GM12878 (cell line): ENCODE measurements around the gene TIMP2. TPM values are rescaled to one million over a fixed set of nuclear protein-coding genes. Genes with fewer than 3 reads are reported as not detected.

ENCODE experiments used
- ATAC-seq: fragments of 200-7000 bp; cut with Tn5 transposase; 3 replicates; pipeline ENCODE4 v1.9.1; 2020; ENCODE audit warnings: mild to moderate bottlenecking, moderate library complexity
- BruUV-seq: library from RNA; stranded (reverse); fragments of 400-500 nt; replicated peaks from 2 replicates; lab custom pipeline; 2021; lab: Mats Ljungman, UMichigan
- CTCF ChIA-PET: fragments of 300-600 bp; sonication (Branson Sonifier 250); formaldehyde crosslinking; extraction: SDS; loops from one replicate; lab custom pipeline; 2021; ENCODE audit warnings: inconsistent platforms; lab: Yijun Ruan, JAX
- POLR2A ChIA-PET: fragments of 350-600 bp; formaldehyde crosslinking; extraction: SDS; loops from one replicate; lab custom pipeline; 2021; ENCODE audit warnings: inconsistent platforms; lab: Charles Lee
- RAD21 ChIA-PET: fragments of 300-600 bp; sonication (Branson Sonifier 250); formaldehyde crosslinking; loops from one replicate; lab custom pipeline; 2023; ENCODE audit warnings: antibody characterized with exemption; ENCODE audit not compliant: unreplicated experiment; lab: Charles Lee
- SMC1A ChIA-PET: fragments of 300-600 bp; sonication (Branson Sonifier 250); formaldehyde crosslinking; loops from one replicate; lab custom pipeline; 2023; ENCODE audit not compliant: unreplicated experiment, uncharacterized antibody; lab: Charles Lee
- DNase-seq: peaks from one replicate; pipeline ENCODE4 v3.0.0-alpha.2; 2011; ENCODE audit warnings: low read depth, low spot score
- FAIRE-seq: peaks from 3 replicates; lab custom pipeline; 2011; peaks lifted over from hg19 to GRCh38; lab: Jason Lieb, UNC
- H2AFZ ChIP-seq: 2 replicates; pipeline ENCODE4 v1.6.0; 2011; ENCODE audit warnings: low read depth, low read length, control low read depth; ENCODE audit not compliant: control insufficient read depth
- H3K27ac ChIP-seq: 2 replicates; pipeline ENCODE4 v1.5.1; 2011; ENCODE audit warnings: control low read depth; ENCODE audit not compliant: control insufficient read depth, insufficient read depth
- H3K27me3 ChIP-seq, 2 experiments: replicated peaks in 1 of 2; 2 replicates each; pipeline versions ENCODE4 v1.6.0 to v1.6.1; 2011; ENCODE audit warnings: low read length in 1 of 2; ENCODE audit not compliant: control insufficient read depth in 2 of 2, insufficient read depth in 2 of 2
- H3K36me3 ChIP-seq, 2 experiments: 2 replicates each; pipeline ENCODE4 v1.5.1; 2011; ENCODE audit warnings: low read length in 1 of 2; ENCODE audit not compliant: control insufficient read depth in 2 of 2, insufficient read depth in 2 of 2
- H3K4me1 ChIP-seq: 2 replicates; pipeline ENCODE4 v1.6.1; 2011; ENCODE audit warnings: mild to moderate bottlenecking, low read length, moderate library complexity, mixed read lengths; ENCODE audit not compliant: control insufficient read depth, insufficient read depth
- H3K4me2 ChIP-seq: 2 replicates; pipeline ENCODE4 v1.6.0; 2011; ENCODE audit warnings: control low read depth; ENCODE audit not compliant: control insufficient read depth, insufficient read depth
- H3K4me3 ChIP-seq: fragments of 200-600 bp; sonication (generic); 2 replicates; pipeline ENCODE4 v1.5.1; 2016
- H3K79me2 ChIP-seq: 2 replicates; pipeline ENCODE4 v1.6.0; 2011; ENCODE audit warnings: low read length; ENCODE audit not compliant: control insufficient read depth, insufficient read depth
- H3K9ac ChIP-seq: 2 replicates; pipeline ENCODE4 v1.8.0; 2011; ENCODE audit warnings: low read length, control low read depth, mixed read lengths; ENCODE audit not compliant: control insufficient read depth, insufficient read depth
- H3K9me3 ChIP-seq: replicated peaks from 3 replicates; pipeline ENCODE4 v1.5.1; 2011; ENCODE audit warnings: mild to moderate bottlenecking, low read length; ENCODE audit not compliant: control insufficient read depth, insufficient read depth
- H4K20me1 ChIP-seq: 2 replicates; pipeline ENCODE4 v1.6.0; 2011; ENCODE audit not compliant: control insufficient read depth, insufficient read depth
- ASH2L ChIP-seq: fragments of 300-600, 200-600 bp; sonication (generic); IDR thresholded peaks from 2 replicates; pipeline ENCODE4 v1.6.1; 2017; ENCODE audit warnings: low read depth, mild to moderate bottlenecking, borderline replicate concordance
- ATF7 ChIP-seq: fragments of 450-650 bp; IDR thresholded peaks from 2 replicates; pipeline ENCODE4 v1.6.1; 2016; ENCODE audit warnings: low read depth, mild to moderate bottlenecking
- CHD1 ChIP-seq: IDR thresholded peaks from 2 replicates; pipeline ENCODE4 v1.6.1; 2012; ENCODE audit warnings: low read depth, low read length, improper control_type of control experiment
- CREB1 ChIP-seq: IDR thresholded peaks from 2 replicates; pipeline ENCODE4 v1.6.1; 2012; ENCODE audit warnings: low read depth, mild to moderate bottlenecking, inconsistent platforms
- FOXK2 ChIP-seq: fragments of 450-650 bp; IDR thresholded peaks from 2 replicates; pipeline ENCODE4 v1.6.1; 2017; ENCODE audit warnings: mild to moderate bottlenecking, moderate library complexity
- HDAC2 ChIP-seq: fragments of 200-600 bp; sonication (generic); IDR thresholded peaks from 2 replicates; pipeline ENCODE4 v1.6.1; 2017
- JUND ChIP-seq: IDR thresholded peaks from 2 replicates; pipeline ENCODE4 v1.6.1; 2012; ENCODE audit warnings: low read depth, mild to moderate bottlenecking, low read length, improper control_type of control experiment, moderate library complexity
- KLF5 ChIP-seq: fragments of 450-650 bp; IDR thresholded peaks from 2 replicates; pipeline ENCODE4 v1.6.1; 2014; ENCODE audit warnings: mild to moderate bottlenecking; ENCODE audit not compliant: partially characterized antibody
- MTA2 ChIP-seq: fragments of 450-650 bp; IDR thresholded peaks from 2 replicates; pipeline ENCODE4 v1.6.1; 2016; ENCODE audit warnings: low read depth, mild to moderate bottlenecking, moderate library complexity
- NFIC ChIP-seq: IDR thresholded peaks from 2 replicates; pipeline ENCODE4 v1.6.1; 2012; ENCODE audit warnings: low read depth, mild to moderate bottlenecking, inconsistent platforms, low read length, moderate library complexity
- NFXL1 ChIP-seq: fragments of 450-650 bp; IDR thresholded peaks from 2 replicates; pipeline ENCODE4 v1.6.1; 2017; ENCODE audit warnings: antibody characterized with exemption, mild to moderate bottlenecking, borderline replicate concordance
- NR2C1 ChIP-seq: fragments of 450-650 bp; IDR thresholded peaks from 2 replicates; pipeline ENCODE4 v1.6.1; 2017; ENCODE audit warnings: antibody characterized with exemption, mild to moderate bottlenecking, moderate library complexity
- RAD21 ChIP-seq: IDR thresholded peaks from 2 replicates; pipeline ENCODE4 v1.6.1; 2011; ENCODE audit warnings: mild to moderate bottlenecking, low read depth, low read length, moderate library complexity; ENCODE audit not compliant: insufficient read depth
- WRNIP1 ChIP-seq: IDR thresholded peaks from 2 replicates; pipeline ENCODE4 v1.6.1; 2011; ENCODE audit warnings: low read depth, low read length, improper control_type of control experiment, borderline replicate concordance
- ZBED1 ChIP-seq: IDR thresholded peaks from 2 replicates; pipeline ENCODE4 v1.6.1; 2016; ENCODE audit warnings: borderline replicate concordance
- WGBS: methylation state at CpG from one replicate; pipeline ENCODE4 v1.1.6; 2016; ENCODE audit warnings: low lambda C conversion rate; ENCODE audit not compliant: insufficient replicate concordance, insufficient coverage; ENCODE audit errors: missing lambda C conversion rate; 5-methylcytosine and 5-hydroxymethylcytosine counted together
- in situ Hi-C: fragments of 300-500 bp; cut with MboI; formaldehyde crosslinking; loops from 9 replicates; pipeline ENCODE4 v1.14.3; 2018; ENCODE audit warnings: mixed read lengths
- intact Hi-C: fragments of 100-400 bp; cut with micrococcal nuclease; formaldehyde crosslinking; loops from one replicate; pipeline ENCODE4 v1.14.2; 2022; ENCODE audit not compliant: unreplicated experiment
- polyA plus RNA-seq, 11 experiments: library from polyadenylated mRNA; depleted of rRNA in 4 of 11; unstranded in 6 of 11; stranded (reverse) in 5 of 11; fragments of >200 nt; fragmentation: Nextera tagmentation in 4 of 11; fragmentation: Illumina TruSeq in 1 of 11; extraction: Ambion mirVana in 4 of 11; extraction: Trizol in 1 of 11; gene quantifications; 1 replicate in 1 of 11; 2 replicates in 10 of 11; pipeline versions ENCODE4 v1.2.1 to v1.2.3, GENCODE V29; 2011 to 2016; ENCODE audit warnings: inconsistent platforms in 2 of 11, missing spikeins in 2 of 11, low read depth in 1 of 11
- total RNA-seq, 4 experiments: library from RNA; depleted of rRNA in 3 of 4; stranded (reverse); fragments of >200 nt in 3 of 4; fragmentation: Illumina TruSeq in 1 of 4; extraction: Trizol in 1 of 4; gene quantifications; 2 replicates each; pipeline versions ENCODE4 v1.2.1 to v1.2.3, GENCODE V29; 2013 to 2021
- TF ChIP-seq, protein P1 (sequence below): IDR thresholded peaks from 2 replicates; pipeline ENCODE4 v1.6.1; 2011; ENCODE audit warnings: mild to moderate bottlenecking, low read depth, low read length, moderate library complexity; ENCODE audit not compliant: insufficient replicate concordance
- TF ChIP-seq, protein P2 (sequence below): IDR thresholded peaks from 2 replicates; pipeline ENCODE4 v1.6.1; 2012; ENCODE audit warnings: low read depth, low read length, improper control_type of control experiment

The TIMP2 gene
- total and polyA plus RNA-seq, 10 of the 15 experiments (the other 5 are each of a cell fraction or from before 2014, with no cell fraction given) = 0.03 to 0.41 (median 0.04) TPM; not detected in 7

DNA sequence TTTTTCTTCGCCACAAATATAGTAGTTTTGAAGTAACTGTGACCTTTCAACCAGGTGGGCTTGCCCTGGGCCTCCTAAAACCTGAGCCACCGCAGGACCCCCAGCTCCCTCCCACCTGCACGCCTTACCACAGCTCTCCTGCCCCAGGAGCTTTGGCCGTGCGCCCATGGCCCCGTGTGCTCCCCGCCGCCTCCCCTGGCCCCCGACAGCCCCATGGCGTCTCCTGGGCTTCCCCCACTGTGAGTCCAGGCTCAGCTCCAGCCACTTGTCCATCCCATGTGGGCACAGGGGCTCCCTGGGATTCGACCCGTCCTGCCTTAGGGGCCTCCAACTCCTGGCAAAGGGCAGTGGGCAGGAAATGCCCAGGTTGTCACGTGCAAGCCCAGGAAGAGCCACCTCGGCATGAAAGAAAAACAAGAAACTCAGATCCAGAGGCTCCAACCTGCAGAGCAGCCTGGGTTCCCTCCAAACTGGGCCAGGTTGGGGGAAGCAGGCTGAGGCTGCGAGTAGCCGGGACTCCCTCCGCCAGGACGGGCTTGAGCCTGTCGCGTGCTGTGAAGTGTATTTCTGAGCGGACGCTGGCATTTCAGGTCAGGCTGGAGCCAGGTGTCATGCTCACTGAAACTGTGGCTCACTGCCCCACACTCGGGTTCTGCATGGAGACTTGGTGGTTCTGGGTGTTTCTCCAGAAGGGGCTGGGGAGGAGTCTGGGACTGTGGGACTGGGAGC lies 48.8 kb upstream of the TIMP2 start:
- POLR2A ChIA-PET = no interaction called here
- no peaks in the 10 kb centered on the region for H3K36me3 ChIP-seq
- in situ Hi-C loops = no loop called here
- TF ChIP-seq ZBED1 (no peak), CREB1 (no peak), RAD21 (no peak), NFIC (no peak), NR2C1 (no peak)
- TF ChIP-seq, all 136 proteins: peak for 0
- no peak for ATAC-seq
- RAD21 ChIA-PET = no interaction called here
- H3K4me3 ChIP-seq = no peak overlapping the region
- H3K27me3 ChIP-seq = no peaks in the 10 kb centered on the region
- intact Hi-C loops = no loop called here
- no peaks in the 10 kb centered on the region for H3K79me2 ChIP-seq
- BruUV-seq = no TSS peak
- H3K9me3 ChIP-seq = no peaks in the 10 kb centered on the region
- H3K9ac ChIP-seq = no peak overlapping the region
- no peak for FAIRE-seq
- SMC1A ChIA-PET = interaction anchor here (0.7 kb wide), 1 partner anchor 108 kb away, joined by 3 read pairs; no protein-coding TSS in a partner anchor
- no peaks in the 10 kb centered on the region for H3K4me1 ChIP-seq
- DNase-seq = no peak
- no peak overlapping the region for H2AFZ ChIP-seq
- CTCF ChIA-PET = interaction anchor here (0.6 to 3.7 kb wide), 2 partner anchors 8 to 108 kb away, joined by 3 to 59 read pairs; no protein-coding TSS in a partner anchor
- no peaks in the 10 kb centered on the region for H4K20me1 ChIP-seq
- H3K27ac ChIP-seq = no peak overlapping the region
- H3K4me2 ChIP-seq = no peak overlapping the region
- 52% methylated on average over 22 of the region's 23 CpGs for WGBS

DNA sequence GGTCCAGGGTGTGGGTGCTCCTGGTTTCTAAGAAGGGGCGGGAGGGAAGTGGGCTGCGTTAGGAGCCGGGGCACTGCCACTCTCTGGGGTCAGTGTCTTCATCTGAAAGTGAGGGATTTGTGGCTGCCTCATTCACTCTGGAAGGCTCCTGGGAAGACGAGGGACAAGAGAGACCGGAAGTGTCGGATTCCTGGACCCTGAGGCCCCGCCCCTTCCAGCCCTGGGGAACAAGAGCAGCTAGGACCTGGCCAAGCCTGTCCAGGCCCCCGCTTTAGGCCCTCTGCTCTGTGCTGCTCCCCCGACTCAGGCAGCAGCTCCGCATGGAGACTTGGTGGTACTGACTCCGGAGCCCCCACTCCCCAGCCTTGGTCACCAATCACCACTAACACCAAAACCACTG lies 48.0 kb upstream of the TIMP2 start:
- Histone ChIP-seq H3K4me1 (no peaks in the 10 kb centered on the region), H3K4me3 (no peak overlapping the region), H3K36me3 (no peaks in the 10 kb centered on the region), H2AFZ (no peak overlapping the region), H3K79me2 (no peaks in the 10 kb centered on the region), H4K20me1 (no peaks in the 10 kb centered on the region), H3K27me3 (no peaks in the 10 kb centered on the region), H3K4me2 (no peak overlapping the region), H3K9me3 (no peaks in the 10 kb centered on the region), H3K27ac (no peak overlapping the region), H3K9ac (no peak overlapping the region)
- DNase-seq (no peak), FAIRE-seq (no peak), ATAC-seq (no peak)
- ChIA-PET SMC1A (interaction anchor here (0.7 kb wide), 1 partner anchor 107 kb away, joined by 3 read pairs; no protein-coding TSS in a partner anchor), POLR2A (no interaction called here), CTCF (interaction anchor here (3.7 kb wide), 1 partner anchor 107 kb away, joined by 59 read pairs; no protein-coding TSS in a partner anchor), RAD21 (interaction anchor here (2.0 kb wide), 1 partner anchor 107 kb away, joined by 15 read pairs; no protein-coding TSS in a partner anchor)
- in situ Hi-C loops (no loop called here), intact Hi-C loops (no loop called here)
- 28% methylated on average over 11 of the region's 11 CpGs for WGBS
- BruUV-seq = no TSS peak
- TF ChIP-seq KLF5 (no peak), CHD1 (no peak), FOXK2 (no peak), NFXL1 (no peak), HDAC2 (no peak), WRNIP1 (no peak), MTA2 (no peak), ATF7 (no peak), JUND (no peak), ASH2L (no peak)
- TF ChIP-seq, protein P1, sequence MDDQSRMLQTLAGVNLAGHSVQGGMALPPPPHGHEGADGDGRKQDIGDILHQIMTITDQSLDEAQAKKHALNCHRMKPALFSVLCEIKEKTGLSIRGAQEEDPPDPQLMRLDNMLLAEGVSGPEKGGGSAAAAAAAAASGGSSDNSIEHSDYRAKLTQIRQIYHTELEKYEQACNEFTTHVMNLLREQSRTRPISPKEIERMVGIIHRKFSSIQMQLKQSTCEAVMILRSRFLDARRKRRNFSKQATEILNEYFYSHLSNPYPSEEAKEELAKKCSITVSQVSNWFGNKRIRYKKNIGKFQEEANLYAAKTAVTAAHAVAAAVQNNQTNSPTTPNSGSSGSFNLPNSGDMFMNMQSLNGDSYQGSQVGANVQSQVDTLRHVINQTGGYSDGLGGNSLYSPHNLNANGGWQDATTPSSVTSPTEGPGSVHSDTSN = no peak
- TF ChIP-seq, protein P2, sequence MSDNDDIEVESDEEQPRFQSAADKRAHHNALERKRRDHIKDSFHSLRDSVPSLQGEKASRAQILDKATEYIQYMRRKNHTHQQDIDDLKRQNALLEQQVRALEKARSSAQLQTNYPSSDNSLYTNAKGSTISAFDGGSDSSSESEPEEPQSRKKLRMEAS = no peak
